GM21619 (cell line): ENCODE results near the gene WIPF3.

Experiments used
- ATAC-seq: cut with Tn5 transposase; IDR thresholded peaks from one replicate; pipeline ENCODE4 v1.9.1; 2021; ENCODE audit not compliant: unreplicated experiment

Gene WIPF3, protein sequence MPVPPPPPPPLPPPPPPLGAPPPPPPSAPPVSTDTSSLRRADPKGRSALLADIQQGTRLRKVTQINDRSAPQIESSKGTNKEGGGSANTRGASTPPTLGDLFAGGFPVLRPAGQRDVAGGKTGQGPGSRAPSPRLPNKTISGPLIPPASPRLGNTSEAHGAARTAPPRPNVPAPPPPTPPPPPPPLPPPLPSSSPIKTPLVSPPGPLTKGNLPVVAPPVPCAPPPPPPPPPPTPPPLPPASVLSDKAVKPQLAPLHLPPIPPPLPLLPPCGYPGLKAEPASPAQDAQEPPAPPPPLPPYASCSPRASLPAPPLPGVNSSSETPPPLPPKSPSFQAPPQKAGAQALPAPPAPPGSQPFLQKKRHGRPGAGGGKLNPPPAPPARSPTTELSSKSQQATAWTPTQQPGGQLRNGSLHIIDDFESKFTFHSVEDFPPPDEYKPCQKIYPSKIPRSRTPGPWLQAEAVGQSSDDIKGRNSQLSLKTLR

DNA sequence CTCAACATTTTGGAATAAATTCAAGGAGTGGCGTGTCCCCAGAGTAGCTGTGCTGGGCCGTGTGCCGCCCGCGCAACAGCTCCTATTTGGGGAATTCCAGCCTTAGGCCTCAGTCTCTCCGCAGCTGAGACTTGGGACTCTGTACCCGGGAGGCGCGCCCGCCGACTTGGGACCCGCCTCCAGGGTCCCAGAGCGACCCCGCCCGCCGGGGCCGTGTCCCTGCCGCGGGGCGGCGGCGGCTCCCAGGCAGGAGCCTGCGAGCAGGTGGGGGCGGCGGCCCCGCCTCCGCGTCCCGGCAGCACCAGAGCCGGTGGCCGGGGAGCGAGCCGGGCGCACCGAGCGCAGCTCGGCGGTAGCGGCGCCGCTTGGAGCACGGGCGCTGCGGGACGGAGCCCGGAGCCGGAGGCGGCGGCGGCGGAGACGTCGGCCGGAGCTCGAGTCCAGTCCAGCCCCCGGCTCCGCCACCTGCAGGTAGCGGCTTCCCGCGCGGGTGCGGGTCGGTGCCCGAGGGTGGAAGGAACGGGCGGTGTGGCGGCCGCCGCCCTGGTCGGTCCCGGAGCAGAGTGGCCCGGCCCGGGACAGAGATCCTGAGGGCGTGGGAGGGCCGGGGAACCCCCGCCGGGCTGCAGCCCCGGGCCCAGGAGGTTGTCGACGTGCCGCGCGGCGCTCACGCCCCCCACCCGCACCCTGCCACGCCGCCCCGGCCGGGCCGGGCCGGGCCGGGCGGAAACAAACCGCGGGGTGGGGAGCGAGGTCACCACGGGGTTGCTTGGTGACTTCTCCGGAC, at the start of gene WIPF3:
Gene WIPF3, plus strand, starts transcription at position 301 of the 787 bp plus-strand sequence. CDS start 28,217 bp downstream, outside the sequence.
- no peak for ATAC-seq

DNA sequence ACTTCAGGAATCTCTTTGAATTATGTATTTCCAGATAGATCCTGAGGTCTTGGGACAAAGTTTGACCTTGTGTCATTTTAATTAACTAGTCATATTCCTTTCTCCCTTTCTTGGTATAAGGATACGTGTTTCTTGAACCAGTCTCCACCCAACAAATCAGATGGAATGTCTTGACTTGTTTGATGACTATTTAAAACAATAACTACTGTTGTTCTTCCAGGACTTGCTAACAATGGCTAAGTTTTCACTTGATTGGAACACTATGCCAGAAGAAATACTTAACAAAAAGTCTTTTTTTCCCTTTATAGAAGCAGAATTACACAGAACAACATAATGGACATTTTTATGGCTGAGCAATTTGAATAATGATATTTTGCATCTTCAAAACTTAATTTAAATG, 43.0 kb upstream of the WIPF3 start:
- no peak for ATAC-seq

DNA sequence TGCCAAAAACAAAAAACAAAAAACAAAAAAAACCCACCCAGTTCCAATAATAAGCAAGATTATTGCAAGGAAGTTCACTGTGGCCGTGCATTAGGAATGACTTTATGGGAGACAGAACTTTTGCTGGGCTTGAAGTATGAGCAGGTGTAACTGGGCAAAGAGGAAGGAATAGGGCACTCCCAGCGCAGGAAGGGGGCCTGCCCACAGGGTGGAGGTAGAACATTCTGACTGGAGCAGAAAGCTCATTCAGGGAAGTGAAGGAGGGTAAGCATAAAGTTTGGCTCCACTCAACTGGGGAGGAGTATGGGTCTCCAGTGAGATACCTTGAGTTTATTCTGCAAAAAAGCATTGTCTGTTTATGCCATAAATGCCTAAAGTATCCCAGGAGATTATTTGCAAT, 42.1 kb upstream of the WIPF3 start:
- no peak for ATAC-seq

DNA sequence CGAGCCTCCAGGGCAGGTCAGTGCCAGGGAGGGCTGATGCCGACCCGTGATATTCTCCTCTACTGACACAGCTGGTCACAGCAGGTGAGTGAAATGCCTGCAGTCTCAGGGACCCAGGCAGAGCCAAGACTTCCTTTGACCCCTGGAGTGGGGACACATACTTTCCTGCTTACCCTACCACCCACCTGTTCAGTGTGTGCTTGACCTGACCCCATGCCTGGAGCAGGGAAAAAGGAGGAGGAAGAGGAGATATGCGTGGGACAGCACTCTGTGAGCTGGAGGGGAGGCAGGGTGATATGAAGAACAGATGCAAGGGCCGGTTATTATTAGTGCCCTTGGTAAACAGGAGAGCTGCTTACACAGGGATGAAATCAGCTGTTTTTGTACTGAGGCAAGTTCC, 40.8 kb upstream of the WIPF3 start:
- no peak for ATAC-seq

DNA sequence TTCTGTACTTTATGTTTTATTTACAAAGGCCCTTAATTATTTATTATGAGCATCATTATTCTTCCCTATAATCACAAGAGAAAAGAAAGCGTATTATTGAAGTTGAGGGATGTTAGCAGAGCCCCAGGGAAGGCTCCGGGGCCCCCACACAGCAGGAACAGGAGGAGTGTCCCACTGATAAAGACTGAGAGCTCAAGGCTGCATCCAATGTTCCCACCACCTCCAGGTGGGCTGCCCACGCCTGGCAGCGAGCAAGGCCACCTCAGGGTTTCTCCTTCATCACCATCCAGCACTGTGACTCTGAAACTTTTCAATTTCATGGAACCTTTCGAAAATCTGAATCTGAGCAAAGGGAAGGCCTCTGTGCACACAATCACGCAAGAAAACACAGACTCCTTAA, 35.9 kb upstream of the WIPF3 start:
- no peak for ATAC-seq

DNA sequence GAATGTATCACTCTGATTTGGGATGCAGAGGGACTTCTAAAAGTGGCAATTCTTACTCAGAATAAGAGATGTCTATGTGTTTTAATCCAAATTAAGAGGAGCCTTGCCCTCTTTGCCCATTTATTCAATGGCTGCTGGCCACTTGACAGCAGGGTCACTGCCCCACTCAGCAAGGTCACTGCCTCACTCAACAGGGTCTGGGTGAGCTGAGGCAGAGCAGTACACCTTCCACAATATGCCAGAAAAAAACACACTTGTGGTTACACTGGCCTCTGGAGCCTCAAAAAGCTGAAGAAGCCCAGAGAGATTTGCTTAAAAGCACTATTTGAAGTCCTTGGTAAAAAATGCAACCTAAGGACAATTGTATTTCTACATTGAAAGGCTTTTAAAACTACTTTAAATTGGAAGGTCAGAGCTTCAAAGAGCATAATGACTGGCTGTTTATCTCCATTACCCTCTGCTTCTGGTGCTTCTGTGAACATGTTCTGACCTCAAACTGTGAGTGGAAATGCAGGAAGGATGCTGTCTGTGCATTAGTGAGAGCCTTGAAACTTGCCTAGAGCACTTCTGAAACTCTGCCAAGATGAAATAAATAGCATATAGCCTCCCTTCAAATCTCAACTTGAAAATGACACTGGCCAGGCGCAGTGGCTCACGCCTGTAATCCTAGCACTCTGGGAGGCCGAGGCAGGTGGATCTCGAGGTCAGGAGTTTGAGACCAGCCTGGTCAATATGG, 35.1 kb upstream of the WIPF3 start:
- ATAC-seq, result no peak

DNA sequence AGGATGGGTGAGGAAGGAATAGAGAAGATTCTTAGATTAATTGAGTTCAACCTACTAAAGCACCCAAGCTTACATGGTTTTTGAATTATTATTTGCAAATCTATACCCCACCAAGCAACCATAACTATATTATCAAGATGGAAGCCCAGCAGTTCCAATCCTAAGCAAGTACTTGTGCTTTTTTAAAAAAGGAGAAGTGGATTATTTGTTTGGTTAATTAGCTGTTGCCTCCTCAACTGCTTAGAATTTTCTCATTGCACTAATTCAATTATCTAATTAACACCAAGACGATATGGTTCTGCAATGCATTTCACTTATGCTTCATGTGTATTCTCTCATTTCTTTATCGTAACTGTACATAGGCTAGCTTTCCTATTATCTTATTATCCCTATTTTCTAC, 27.3 kb upstream of the WIPF3 start:
- no peak for ATAC-seq

DNA sequence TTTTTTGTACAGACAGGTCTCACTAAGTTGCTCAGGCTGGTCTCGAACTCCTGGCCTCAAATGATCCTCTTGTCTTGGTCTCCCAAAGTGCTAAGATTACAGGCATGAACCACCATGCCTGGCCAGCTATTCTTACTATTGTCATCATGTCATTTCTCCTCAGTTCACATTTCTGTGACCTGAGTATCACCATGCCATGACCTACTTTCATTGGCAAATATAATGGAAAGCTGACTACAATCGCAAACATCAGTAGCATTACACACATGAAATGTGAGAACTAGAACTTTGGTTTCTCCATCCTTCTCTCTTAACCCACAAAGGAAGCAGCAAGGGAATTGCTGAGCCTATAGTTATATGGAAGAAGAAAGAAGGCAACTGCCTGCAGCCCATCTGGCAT, 26.0 kb upstream of the WIPF3 start:
- no peak for ATAC-seq

DNA sequence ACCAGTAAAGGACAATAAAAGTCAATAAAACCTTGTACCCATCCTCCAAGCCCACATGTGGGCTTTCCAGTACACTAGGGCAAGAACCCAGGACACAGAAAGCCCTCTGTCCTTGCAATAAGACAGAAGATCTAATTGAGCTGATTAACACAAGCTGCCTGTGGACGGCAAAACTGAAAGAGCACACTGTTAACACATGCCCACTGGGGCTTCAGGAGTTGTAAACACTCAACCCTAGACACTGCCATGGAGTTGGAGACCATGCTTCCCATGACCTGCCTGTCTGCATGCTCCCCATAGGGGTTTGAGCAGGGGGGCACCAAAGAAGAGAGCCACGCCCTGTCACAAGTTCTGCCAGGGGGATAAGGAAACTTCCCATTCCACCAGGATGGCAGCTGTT, 22.6 kb upstream of the WIPF3 start:
- no peak for ATAC-seq

DNA sequence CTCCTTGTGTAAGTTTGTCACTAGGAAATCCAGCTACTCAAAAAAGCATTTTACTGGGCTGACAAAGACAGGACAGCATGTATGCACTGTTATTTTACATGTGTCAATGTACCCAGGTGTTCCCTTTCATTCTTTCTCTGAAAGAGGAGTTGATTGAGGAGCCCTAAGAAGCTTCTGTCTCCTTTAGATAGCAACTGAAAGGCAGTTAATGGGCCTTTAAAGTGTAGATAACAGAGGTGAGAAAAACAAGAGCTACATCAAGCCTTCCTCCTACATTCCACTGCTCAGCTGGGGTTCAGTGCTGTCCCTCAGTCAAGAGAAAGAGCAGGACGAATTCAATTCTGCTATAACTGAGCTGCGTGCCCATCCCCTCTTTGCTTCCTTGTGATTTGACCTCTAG, 12.8 kb upstream of the WIPF3 start:
- ATAC-seq, result no peak

DNA sequence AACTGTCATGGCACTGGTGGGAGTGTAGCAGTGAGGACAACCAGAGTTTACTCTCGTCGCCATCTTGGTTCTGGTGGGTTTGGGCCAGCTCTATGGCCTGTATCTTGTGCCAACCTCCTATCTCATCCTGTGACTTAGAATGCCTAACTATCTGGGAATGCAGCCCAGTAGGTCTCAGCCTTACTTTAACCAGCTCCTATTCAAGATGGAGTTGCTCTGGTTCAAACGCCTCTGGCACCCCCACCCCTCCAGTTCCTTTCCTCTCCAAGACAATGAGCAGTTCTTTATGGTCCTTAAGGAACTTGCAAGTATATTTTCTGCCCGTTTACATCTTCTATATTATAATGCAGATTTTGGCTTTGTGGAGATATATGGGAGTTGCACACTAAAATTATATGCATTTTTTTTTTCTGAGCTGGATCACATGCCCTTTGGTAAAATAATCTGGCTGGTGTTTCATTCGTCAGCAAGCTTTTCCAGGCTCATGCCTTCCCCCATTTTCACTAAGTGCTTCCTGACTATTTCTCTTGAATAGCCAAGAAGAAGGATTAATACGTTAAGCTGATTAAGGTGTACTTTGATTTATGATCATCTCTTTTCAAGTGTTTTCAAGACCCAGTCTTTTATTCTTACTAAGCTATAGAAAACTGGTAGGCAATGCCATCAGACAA, 11.2 kb upstream of the WIPF3 start:
- no peak for ATAC-seq

DNA sequence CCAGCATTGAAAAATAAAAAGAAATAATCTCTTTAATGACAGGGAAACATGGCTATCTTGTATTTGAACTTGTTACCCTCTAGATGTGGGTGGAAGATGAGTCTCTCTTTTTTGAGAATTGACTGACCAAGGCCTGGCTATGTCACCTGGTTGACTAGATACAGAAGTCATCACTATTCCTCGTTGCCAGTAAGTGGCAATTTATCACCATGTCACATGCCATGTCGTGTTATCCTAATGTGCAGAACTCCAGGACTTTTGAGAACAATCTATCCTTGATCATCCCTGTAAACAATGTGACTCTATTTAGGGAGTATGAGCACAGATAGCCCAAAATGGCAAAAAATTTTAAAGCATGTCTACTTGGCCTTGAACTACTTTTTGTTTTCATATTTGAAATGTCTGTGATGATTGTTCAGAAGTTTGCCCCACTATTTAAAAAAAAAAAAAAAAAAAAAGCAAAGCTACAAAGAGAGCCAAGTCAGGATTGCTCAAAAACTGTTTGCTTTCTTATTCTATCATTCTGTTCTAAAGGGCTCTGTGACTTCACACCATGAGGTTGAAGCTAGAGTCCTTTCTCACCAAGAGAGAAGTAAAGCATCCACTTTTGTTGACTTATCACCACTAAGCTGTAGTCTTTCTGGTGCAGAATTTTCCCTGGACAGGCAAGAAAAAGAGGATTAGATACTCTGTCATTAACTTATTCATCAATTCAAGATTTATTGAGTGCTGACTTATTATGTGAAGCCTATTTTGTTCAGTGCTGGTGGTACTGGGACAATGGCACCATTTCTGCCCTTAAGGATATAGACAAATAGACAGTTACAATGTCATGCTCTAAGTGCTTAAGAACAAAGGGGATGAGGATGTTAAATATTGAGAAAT, 10.4 kb upstream of the WIPF3 start:
- ATAC-seq, result no peak

DNA sequence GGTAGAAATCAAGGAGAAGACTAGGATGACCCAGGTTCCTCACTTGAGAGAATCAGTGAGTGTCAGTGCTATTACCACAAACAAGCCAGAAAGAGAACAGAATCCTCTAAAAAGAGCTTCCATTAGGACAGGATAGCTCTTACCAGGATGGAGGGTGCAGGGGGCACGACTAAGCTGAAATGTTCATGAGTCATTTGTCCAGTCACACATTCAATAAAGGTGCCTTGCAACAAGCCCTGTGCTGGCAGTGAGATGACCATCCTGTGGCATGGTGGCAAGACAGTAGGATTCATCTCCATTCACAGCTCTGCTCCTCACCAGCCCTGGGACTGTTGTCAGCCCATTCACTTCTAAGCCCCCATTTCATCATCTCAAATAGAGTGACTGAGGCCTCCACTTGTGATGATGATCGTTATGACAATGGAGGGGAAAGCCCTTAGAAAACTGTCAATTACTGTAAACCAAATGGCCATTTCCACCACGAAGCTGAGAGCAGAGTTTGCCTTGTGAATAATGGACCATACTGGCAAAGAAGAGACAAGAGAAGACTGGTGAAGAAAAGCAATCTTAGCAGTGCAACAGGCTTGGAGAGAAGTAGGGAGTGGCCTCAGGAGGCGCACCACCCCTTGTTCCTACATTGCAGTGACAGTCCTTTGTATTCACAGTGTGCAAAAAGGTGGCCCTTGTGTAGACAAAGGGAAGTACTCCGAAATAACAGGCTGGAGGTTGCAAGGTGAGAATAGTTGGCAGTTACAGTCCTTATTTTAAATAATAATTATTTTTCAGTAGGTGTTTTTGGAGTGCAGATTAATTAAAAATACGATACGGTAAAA, 9.0 kb upstream of the WIPF3 start:
- ATAC-seq, result no peak

DNA sequence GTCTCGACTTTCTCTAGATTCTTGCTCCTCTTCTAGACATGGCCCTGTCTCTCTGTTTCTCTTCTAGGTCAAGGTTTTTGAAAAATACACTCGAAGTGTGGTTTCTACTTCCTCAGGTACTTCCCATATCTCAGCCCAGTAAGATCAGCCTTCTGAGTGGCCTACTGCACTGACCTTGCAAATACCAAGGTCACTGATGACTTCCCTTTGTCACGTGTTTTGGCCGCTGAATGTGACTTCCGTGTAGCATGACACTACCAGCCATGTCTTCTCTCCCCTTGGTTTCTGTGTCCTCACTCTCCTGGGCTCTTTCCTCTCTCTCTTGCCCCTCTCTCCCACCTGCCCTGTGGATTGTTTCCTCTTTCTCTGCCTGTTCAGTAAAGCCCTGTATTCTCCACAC, 7.9 kb upstream of the WIPF3 start:
- no peak for ATAC-seq

DNA sequence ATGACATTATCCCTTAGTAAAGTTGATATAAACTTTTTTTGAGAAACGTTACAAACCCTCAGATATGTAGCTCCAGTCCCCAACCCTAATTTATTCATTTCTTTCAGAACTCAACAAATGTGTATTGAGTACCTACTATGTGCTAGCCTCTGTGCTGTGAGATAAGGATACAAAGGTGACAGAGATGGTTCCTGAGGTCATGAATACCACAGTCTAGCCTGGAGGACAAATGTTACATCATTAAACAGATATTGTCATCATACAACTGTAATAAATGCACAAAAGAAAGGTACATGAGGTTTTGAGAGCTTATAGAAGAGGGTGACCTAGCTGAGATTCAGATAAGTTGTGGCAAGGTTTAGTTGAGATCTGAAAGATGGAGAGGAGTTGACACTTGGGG, 4.4 kb upstream of the WIPF3 start:
- no peak for ATAC-seq

DNA sequence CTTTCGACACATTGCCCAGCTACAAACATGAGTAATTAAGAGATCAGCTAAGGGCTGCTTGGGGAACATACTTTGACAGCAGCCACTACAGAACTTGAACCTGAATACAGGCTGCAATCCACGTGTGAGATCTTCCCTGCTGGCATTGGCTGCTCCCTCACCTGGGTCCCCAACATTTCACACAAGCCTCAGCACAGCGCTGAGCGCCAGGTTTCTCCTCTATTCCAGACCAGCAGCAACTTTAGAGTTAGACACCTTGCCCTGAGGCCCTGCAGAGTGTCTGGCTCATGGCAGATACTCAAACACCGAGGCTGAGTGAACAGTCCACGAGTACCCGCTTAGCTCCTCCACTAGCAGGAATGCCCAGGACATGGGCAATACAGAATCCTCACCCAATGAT, 1.3 kb upstream of the WIPF3 start:
- ATAC-seq, result no peak

DNA sequence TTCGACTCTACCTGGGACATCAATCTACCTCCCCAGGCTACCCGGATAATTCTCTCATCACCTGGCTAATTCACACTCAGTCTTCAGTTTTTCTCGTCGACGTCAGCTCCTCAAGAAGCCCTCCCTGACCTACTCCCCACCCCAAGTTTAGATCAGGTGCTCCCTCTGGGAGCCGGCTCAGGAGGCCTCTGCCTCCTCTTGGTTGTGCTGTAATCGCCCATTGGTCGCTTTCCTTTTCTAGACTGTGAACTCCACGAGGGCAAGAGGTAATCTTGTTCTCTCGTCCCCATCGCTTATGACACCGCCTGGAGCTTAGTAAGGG, 461 bp upstream of the WIPF3 start:
- no peak for ATAC-seq

DNA sequence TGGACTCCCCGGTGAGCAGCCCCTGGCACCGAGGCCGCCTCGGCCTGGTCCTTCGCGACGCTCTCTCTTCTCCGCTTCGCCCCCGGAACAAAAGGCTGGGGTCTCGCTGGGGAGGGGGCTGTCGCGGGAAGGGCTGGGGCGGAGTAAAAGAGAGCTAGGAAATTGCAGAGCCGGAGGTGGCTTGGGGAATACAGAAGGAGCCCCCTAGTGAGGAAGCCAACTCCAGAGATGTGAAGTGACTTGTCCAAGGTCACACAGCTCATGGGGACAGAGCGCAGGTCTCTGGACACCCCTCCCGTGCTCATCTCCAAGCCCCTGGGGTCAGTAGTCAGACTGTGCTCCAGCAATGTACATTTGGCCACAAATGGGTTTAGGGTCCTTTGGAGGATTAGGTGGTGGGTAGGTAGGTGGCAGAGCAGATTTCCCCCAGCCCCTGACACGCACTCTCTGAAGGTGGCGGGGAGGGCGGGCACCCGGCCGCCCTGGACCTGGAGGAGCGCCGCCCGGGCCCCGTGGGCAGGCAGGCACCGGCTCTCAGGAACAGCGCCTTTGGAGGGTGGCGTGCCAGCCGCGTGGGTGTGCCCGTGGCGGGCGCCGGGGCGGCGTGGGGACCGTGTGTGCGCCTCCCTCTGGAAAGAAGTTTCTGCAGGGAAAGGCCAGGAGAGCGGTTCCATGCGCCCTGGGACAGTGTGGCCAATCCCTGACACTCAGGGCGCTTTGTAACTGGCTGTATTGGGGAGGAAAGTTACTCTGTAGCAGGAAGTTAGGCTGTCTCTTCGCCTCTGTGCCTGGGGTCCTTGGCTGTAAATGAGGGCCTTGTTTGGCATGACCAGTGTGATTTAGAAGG, 910 bp downstream of the WIPF3 start:
- ATAC-seq, result no peak
